NCI-H748 (cell line): Measurements from ENCODE around the gene FAM240A.

Experiments
- DNase-seq: peaks from one replicate; lab custom pipeline; 2025; ENCODE audit not compliant: unreplicated experiment; lab: John Stamatoyannopoulos, UW

The FAM240A gene

GRCh38 chr3:46673151-46674030 lies 61.1 kb downstream of the FAM240A start:
- no peak for DNase-seq

- no peak for DNase-seq
Observed at GRCh38 chr3:46674031-46674845, 61.9 kb downstream of the FAM240A start.

- no peak for DNase-seq
Observed at GRCh38 chr3:46675426-46675825, 63.1 kb downstream of the FAM240A start.
